Activated T-cell treated with anti-CD3 and anti-CD28 coated beads for 4 hours (primary cell): ENCODE results near the gene HIBADH.

ENCODE experiments used
- DNase-seq: peaks from one replicate; pipeline ENCODE4 v3.0.0-alpha.2; 2020

Gene HIBADH

GRCh38 chr7:27662490-27663205, at the start of gene HIBADH:
Gene HIBADH (minus strand): TSS chr7:27662883. CDS start chr7:27662788, 95 bp downstream.
- DNase-seq: peak; percentile 94

GRCh38 chr7:27712217-27712616, 49.5 kb upstream of the HIBADH start:
- DNase-seq: no peak

- DNase-seq: no peak
Measured at GRCh38 chr7:27709137-27710075, 46.7 kb upstream of the HIBADH start.

- DNase-seq: no peak
Measured at GRCh38 chr7:27708485-27708884, 45.8 kb upstream of the HIBADH start.

- no peak for DNase-seq
Measured at GRCh38 chr7:27705200-27705594, 42.5 kb upstream of the HIBADH start.

- no peak for DNase-seq
Measured at GRCh38 chr7:27704422-27705199, 41.9 kb upstream of the HIBADH start.

- DNase-seq: no peak
Measured at GRCh38 chr7:27703181-27703580, 40.5 kb upstream of the HIBADH start.

GRCh38 chr7:27700501-27700900, 37.8 kb upstream of the HIBADH start:
- DNase-seq: no peak

GRCh38 chr7:27699751-27700150, 37.1 kb upstream of the HIBADH start:
- DNase-seq: no peak

GRCh38 chr7:27697861-27698430, 35.3 kb upstream of the HIBADH start:
- no peak for DNase-seq

- DNase-seq: no peak
Measured at GRCh38 chr7:27695096-27695495, 32.4 kb upstream of the HIBADH start.

- DNase-seq: no peak
Measured at GRCh38 chr7:27693794-27694193, 31.1 kb upstream of the HIBADH start.

- DNase-seq: no peak
Measured at GRCh38 chr7:27690649-27691048, 28.0 kb upstream of the HIBADH start.

- no peak for DNase-seq
Measured at GRCh38 chr7:27689591-27690164, 27.0 kb upstream of the HIBADH start.

GRCh38 chr7:27689150-27689549, 26.5 kb upstream of the HIBADH start:
- no peak for DNase-seq

- no peak for DNase-seq
Measured at GRCh38 chr7:27688646-27689045, 26.0 kb upstream of the HIBADH start.

- no peak for DNase-seq
Measured at GRCh38 chr7:27688056-27688455, 25.4 kb upstream of the HIBADH start.

GRCh38 chr7:27686315-27686714, 23.6 kb upstream of the HIBADH start:
- DNase-seq: no peak

GRCh38 chr7:27685893-27686292, 23.2 kb upstream of the HIBADH start:
- DNase-seq: no peak

GRCh38 chr7:27685209-27685608, 22.5 kb upstream of the HIBADH start:
- DNase-seq: no peak

GRCh38 chr7:27684491-27684890, 21.8 kb upstream of the HIBADH start:
- DNase-seq: no peak

- DNase-seq: no peak
Measured at GRCh38 chr7:27680610-27681009, 17.9 kb upstream of the HIBADH start.
